Activated naive CD4-positive, alpha-beta T cell treated with anti-CD3 and anti-CD28 coated beads, Interleukin-2, amount 50 U/mL, for 72 hours (primary cell): ENCODE results near the gene ANKRD9. TPM values are rescaled to one million over a fixed set of nuclear protein-coding genes. Genes with fewer than 3 reads are reported as not detected.
A peak's percentile ranks its signal among the peaks of the same experiment; 100 is the strongest.

ENCODE experiments used
- ATAC-seq, 2 donors: fragments of 150-1000 bp; cut with Tn5 transposase; 2 replicates each; pipeline ENCODE4 v1.10.0; 2021; ENCODE audit warnings: mild to moderate bottlenecking in 2 of 2, moderate library complexity in 2 of 2
- DNase-seq, 2 donors: peaks; one replicate each; pipeline ENCODE4 v3.0.0; 2021 to 2022; ENCODE audit warnings: low spot score in 2 of 2
- H3K27ac Mint-ChIP-seq, 2 donors: one replicate each; pipeline ENCODE4 v1.8.0; 2022; ENCODE audit warnings: mild to moderate bottlenecking in 2 of 2, mixed read lengths in 2 of 2
- H3K36me3 Mint-ChIP-seq, 2 donors: one replicate each; pipeline ENCODE4 v1.8.0; 2022; ENCODE audit warnings: mixed read lengths in 2 of 2
- H3K9me3 Mint-ChIP-seq, 2 donors: one replicate each; pipeline ENCODE4 v1.8.0; 2022; ENCODE audit warnings: mixed read lengths in 2 of 2
- total RNA-seq, 2 donors: library from RNA; stranded (reverse); gene quantifications; one replicate each; pipeline ENCODE4 v1.2.3, GENCODE V29; 2022

ANKRD9 gene
- total RNA-seq, 2 donors from 2014 or later: 5.2 to 15.8 TPM

DNA sequence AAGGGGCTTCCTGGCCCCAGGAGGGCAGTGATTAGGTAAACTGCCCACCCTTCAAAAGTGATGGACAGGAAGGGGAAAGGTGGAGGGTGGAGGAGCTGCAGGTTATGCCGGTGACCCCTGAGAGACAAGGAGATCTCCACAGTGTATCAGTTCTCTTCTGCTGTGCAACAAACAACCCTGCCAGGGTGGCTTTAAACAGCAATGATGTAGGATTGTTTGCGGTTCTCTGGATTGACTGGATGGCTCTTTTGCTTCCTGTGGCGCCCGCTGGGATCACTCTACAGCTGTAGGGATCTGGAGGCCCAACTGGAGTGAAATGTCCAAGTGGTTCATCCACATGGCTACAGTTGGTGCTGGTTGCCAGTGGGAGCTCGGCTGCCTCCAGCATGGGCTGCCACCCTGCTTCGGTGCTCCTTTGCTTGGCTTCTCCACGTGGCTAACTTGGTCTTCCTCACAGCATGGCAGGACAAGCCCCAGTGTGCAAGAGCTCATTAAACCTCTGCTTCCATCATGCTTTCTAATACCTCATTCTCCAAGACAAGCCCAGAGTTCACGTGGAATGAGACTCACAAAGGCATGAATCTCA lies 8.6 kb upstream of the ANKRD9 start:
- Mint-ChIP-seq H3K9me3 (no peaks in the 10 kb centered on the region), H3K36me3 (no peaks in the 10 kb centered on the region), H3K27ac (no peak overlapping the region)
- no peak for DNase-seq
- no peak for ATAC-seq

DNA sequence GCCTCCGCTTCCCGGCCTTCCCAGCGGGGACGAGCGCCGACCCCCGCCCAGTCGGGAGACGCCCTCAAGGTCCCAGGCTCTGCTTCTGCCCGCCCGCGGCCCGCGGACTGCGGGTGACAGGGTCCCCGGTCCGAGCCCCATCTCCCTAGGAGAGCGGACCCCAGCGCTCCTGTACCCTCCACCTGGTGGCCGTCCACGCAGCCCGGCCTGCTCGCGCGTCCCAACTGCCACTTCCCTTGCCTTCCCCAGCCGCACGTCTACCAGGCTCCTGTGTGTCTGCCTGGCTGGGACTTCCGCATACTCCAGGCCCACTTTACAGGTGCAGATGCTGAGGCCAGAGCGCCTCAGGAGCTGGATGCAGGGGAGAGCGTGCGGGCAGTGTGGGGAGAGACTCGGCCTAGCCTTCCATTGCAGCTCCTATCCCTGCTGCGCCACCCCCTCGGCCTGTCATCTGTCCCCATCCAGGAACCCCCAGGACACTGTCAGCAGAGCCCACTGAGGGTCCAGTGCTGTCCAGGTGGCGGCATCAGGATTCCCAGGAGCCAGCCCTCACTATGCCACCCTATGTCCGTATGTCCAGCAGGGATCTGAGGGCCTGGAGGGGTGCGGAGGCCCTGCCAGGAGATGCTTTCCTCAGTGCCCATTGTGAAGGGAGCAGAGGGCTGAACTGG lies 8.0 kb upstream of the ANKRD9 start:
- peak in 1 of 2 donors; percentile 7 for ATAC-seq
- no peaks in the 10 kb centered on the region for H3K9me3 Mint-ChIP-seq

DNA sequence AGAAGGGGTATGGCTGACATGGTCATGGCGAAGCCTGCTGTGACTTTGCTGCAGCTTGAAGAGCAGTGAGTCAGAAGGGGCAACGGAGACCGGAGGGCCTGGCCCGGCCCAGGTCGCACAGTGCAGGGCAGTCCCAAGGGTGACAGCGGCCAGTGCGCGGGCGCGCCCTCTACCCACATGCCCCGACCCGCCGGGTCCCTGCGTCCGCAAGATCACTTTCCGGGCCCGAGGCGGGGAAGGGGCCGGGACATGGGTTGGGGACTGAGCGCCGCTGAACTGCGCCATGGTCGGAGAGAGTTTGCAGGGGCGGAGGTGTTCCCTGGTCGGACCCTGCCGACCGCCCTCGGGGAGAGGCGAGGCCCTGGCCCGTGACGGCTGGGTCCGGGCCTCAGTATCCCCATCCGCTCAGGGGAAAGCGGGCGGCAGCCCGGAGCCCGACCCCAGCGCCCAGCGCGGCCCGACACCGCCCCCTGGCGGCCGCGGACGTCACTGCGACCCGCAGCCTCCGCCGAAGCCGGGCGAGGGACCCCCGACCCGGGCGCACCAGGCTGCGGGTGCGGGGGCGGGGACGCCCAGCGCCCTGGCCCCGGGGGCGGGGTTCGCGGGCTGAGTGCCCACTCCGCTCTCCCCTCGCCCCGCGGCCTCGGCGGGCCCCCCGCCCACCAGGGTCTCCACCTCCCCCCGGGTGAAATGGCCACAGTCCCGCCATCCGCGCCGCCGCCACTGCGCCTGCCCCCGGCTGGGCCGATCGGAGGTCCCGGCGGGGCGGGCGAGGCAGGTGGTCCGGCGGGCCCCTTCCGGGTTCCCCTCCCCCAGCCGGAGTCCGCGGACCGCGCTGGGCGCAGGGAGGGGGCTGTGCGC lies 7.2 kb upstream of the ANKRD9 start:
- peak overlapping the region in 1 of 2 donors; percentile 18 for H3K27ac Mint-ChIP-seq

More for the DNA sequence above, 8.0 kb upstream of the ANKRD9 start:
- Mint-ChIP-seq H3K36me3 (no peaks in the 10 kb centered on the region), H3K27ac (no peak overlapping the region)
- DNase-seq: no peak

DNA sequence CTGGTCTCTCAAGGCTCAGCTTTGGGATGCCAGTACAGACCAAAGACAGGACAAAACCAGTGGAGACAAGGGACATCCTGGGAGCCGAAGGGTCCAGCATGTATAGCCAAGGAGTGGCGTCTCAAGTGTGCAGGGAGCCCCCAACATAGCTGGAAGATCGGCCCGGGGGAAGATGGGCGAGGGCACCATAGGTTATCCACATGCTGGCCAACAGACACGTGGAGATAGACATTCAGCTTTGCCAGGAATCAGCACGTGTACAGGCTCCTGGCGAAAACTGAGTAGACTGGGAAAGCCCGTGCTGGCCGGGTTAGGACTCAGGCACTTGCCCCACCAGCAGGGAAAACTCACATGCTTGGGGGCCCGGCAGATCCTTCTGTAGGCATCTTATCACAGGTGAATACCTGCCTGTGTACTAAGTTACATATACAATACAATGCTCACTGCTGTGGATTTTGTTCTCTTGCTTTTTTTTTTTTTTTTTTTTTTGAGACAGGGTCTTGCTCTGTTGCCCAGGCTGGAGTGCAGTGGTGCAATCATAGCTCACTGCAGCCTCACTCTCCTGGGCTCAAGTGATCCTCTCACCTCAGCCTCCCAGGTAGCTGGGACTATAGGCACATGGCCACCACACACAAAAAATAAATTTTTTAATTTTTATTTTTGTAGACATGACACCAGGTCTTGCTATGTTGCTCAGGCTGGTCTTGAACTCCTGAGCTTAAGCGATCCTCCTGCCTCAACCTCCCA lies 5.6 kb upstream of the ANKRD9 start:
- no peaks in the 10 kb centered on the region for H3K36me3 Mint-ChIP-seq
- H3K9me3 Mint-ChIP-seq: no peaks in the 10 kb centered on the region
- no peak overlapping the region for H3K27ac Mint-ChIP-seq
- ATAC-seq: no peak
- DNase-seq: no peak

More for the DNA sequence above, 7.2 kb upstream of the ANKRD9 start:
- ATAC-seq (peak; percentile 80 to 95), DNase-seq (peak; percentile 80 to 85)
- Mint-ChIP-seq H3K9me3 (no peaks in the 10 kb centered on the region), H3K36me3 (no peaks in the 10 kb centered on the region)

DNA sequence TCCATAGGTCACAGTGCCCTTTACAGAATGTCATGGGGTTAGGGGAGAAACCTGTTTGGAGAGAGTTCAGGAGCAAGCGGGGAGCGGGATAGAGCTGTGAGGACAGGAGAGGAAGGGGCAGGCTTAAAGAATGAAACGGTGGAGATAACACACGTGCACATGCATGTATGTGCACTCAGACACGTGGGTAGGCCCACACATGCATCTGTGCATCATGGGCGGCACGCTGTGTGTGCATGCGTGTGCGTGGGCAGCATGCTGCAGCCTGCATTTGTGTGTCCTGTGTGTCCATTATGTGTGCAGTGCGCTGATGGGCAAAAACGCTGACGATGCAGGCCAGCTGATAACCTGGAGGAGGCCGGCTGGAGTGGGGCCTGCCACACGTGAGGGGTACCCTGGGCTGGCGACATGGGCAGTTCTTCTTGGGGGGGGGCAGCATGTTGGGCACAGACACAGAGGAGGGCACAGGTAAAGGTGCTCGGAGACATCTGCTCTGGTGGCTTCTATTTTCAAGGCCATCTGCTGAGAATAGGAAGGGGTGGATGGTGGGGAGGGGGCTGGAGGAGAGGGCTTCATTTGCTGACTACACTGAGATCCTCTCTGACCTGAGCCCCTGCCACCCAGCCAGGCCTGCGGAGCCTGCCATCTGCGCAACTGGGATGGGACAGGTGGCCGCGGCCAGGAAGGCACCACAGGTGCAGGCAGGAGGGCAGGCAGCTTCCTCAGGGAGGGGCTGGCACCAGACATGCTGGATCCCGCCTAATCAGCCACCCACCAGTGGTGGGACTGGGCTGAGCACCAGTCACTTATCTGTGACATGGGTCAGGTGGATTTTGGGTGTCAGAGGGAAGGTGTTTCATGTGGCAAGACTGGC lies 4.6 kb upstream of the ANKRD9 start:
- Mint-ChIP-seq H3K36me3 (no peaks in the 10 kb centered on the region), H3K27ac (no peak overlapping the region), H3K9me3 (no peaks in the 10 kb centered on the region)
- DNase-seq (no peak), ATAC-seq (no peak)

DNA sequence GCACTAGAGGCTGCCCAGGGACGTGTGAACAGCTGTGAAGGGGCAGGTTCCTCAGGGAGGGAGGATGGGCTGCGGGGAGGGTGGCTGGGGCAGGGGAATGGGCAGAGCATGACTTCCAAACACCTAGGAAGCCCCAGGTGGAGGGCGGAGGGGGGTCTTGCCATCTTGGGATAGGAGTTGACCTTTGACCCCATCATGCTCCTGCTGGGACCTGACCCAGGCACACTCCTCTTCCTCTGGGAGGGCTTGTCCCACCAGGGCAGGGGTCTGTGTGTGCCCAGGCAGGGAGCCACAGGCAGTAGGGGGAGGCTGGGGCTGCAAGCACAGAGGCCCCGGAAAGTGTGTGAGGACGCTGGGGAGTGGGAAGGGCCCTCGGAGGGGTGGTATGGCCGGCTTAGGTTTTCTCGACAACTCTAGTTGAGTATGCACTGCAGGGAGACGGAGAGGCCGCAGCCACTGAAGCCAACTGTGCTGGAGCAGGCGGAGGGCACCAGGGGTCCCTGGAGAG lies 3.3 kb upstream of the ANKRD9 start:
- peaks cover 0 to 5% of the 10 kb centered on the region in 2 donors for H3K36me3 Mint-ChIP-seq
- H3K9me3 Mint-ChIP-seq: no peaks in the 10 kb centered on the region
- DNase-seq: no peak
- no peak for ATAC-seq
- H3K27ac Mint-ChIP-seq: no peak overlapping the region

DNA sequence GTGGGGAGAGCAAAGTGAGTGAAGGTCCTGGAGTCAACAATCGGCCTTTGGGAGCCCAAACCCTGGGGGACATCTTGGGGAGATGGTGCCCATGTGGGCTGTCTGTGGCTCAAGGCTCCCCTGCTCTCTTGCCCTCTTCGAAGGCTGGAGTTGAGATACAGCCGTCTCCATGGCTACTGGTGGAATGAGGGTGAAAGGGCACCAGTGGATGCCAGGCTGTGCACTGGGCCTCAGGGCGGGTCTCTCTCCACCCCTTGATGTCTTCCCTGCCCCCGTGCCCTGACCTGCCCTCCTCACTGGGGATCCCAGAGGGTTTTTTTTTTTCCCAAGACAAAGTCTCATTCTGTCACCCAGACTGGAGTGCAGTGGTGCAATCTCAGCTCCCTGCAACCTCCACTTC lies 2.0 kb upstream of the ANKRD9 start:
- Mint-ChIP-seq H3K9me3 (no peaks in the 10 kb centered on the region), H3K36me3 (peaks cover 0 to 6% of the 10 kb centered on the region in 2 donors), H3K27ac (no peak overlapping the region)
- DNase-seq: no peak
- no peak for ATAC-seq

DNA sequence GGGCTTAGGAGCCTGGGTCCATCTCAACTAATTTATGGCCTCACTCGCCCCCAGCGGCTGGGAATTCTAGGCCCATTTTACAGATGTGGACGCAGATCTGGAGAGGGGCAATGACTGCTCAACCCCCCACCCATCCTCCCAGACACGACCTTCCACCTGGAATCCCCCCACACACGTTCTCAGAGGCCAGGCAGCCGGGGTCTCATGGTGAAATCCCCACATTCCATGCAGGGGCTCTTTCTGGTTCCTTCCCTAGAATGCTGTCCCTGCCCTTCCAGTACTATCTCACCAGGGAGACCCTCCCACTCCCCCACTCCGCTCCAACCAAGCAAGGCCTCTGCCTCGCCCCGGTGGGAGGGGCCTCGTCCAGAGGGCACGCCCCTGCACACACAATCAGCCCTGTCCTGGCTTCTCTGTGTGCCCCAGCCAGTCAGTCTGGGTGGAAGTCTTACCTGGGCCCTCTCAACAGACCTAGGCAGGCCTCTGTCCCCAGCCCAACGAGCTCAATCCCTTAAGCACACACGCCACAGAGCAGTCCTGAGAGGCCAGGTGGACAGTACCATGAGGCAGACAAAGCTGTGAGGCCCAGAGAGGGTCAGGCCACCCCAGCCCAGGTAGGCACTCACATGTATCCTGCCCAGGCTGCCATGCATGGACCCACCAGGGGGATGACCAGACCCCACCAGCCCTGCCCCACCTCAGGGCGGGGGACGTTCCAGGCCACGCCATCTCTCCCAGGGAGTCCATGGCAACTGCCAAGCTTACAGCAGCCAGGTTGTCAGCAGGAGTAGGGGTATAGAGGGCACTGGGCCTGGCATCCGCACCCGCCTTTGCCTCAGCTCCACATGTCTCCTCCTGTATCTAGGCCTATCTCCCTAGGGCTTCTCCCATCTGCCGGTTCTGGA lies 1.3 kb upstream of the ANKRD9 start:
- ATAC-seq (peak in 1 of 2 donors; percentile 18), DNase-seq (peak in 1 of 2 donors; percentile 56)
- peaks cover 0 to 6% of the 10 kb centered on the region in 2 donors for H3K36me3 Mint-ChIP-seq
- H3K27ac Mint-ChIP-seq: peak overlapping the region; percentile 55 to 59
- no peaks in the 10 kb centered on the region for H3K9me3 Mint-ChIP-seq

DNA sequence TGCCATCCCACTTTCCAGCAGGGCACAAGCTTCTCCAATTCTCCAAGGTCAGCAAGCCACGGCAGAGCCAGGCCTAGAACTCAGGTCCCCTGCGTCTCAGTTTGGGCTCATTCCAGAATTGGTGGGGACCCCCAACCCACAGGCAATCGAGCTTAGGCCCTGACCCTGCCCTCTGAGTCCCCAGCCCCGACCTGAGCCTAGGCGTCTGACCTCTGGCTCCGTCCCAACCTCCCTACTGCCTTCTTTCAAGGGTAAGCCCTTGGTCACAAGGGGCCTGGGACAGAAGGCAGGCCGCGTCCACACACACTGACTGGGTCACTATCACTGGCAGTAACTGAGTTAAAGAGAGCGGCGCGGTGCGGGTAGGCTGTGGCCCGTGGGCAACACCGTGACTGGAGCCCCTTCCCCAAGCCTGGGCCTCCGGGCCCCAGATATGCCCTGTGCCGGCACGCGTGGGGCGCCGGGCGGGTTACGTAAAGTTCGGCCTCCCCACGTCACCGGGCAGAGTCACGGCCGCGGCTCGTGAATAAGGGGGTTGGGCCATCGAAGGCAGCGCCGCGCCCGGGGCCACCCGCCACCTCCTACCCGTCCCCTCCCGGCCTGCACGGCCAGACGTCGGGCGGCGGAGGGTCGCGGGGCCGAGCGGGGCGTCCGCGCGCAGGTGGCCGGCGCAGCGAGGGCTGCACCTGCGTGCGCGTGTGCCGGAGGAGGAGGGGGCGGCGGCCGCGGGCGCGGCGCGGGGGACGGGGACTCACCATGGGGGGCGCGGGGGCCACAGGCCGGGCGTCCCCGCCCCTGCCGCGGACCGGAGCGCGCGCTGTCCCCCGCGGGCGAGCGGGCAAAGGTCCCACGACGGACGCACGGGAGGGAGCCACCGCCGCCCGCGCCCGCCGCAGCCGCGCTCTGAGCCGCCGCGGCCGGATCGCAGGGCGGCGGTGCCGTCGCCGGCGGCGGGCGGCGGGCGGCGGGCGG lies 516 bp downstream of the ANKRD9 start:
- peak; percentile 0 to 18 for ATAC-seq
- Mint-ChIP-seq H3K27ac (no peak overlapping the region), H3K36me3 (peaks cover 0 to 6% of the 10 kb centered on the region in 2 donors), H3K9me3 (no peaks in the 10 kb centered on the region)
- peak in 1 of 2 donors; percentile 32 for DNase-seq

DNA sequence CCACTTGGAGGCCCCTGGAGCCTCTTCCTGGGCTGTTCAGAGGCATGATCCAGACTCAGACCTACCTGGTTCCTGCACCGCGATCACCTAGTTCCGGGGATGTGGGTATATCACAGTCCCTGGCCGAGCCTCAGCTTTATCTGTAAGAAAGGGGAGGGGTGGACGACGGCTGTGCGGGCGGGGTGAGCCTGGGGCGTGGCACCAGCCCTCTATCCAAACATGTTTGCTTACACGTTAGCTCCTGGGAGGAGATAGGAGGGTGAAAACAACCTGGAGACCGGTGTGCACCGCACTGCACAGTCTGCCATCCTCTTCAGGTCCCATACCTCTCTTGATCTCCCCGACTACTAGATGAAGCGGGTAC lies 1.2 kb downstream of the ANKRD9 start:
- H3K27ac Mint-ChIP-seq: no peak overlapping the region
- H3K36me3 Mint-ChIP-seq: peaks cover 0 to 6% of the 10 kb centered on the region in 2 donors
- DNase-seq (no peak), ATAC-seq (no peak)
- H3K9me3 Mint-ChIP-seq: no peaks in the 10 kb centered on the region

DNA sequence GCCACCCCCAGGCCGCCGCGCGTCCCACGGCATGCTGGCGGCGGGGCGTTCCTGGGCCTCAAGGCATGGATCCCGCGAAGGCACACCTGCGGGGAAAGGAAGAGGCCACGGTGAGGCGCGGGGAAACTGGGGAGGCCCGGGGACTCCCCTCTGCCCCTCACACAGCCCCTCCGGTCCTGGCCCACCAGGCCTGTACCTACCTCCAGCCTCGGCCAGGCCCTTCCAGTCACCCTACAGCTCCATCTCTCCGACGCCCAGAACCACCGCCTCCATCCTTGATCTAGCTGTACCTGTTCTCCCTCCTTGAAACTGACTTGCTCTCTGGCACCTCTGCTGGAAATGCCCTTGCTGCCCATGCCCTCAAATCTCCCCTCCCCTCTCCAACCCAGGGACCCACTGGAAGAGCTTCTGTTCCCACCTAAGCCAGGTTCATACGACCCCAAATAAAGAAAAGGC lies 1.7 kb downstream of the ANKRD9 start:
- Mint-ChIP-seq H3K36me3 (peaks cover 0 to 6% of the 10 kb centered on the region in 2 donors), H3K27ac (no peak overlapping the region), H3K9me3 (no peaks in the 10 kb centered on the region)
- no peak for ATAC-seq
- no peak for DNase-seq

DNA sequence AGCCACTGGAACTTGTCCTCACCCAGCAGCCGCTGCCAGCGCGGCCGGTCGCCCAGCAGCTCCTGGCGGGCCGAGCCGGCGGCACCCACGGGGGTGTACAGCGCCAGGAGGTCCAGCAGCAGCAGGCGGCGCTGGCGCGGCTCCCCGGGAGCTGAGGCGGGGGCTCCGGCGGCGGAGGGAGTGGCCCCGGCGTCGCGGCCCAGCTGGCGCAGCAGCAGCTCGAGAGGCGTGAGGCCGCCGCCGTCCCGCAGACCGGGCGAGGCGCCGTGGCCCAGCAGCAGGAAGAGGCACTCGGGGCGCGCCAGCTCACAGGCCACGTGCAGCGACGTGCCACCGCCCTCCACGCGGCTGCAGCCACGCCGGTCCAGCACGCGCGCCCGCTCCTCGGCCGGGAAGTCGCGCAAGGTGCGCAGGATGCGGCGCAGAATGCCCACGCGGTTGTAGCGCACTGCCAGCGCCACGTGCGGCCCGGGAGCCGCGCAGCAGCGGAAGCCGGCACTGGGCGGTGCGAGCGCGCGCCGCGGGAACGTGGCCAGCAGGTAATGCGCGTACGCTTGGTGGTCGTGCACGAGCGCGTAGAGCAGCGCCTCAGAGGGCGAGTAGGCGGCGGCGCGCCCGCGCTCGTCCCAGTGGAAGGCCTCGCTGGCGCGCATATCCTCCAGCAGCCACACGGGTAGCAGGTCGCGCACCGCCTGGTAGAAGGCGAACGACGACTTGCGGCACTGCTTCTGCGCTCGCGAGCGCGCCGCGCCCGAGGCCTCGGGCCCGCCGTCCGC lies 2.3 kb downstream of the ANKRD9 start:
- no peak overlapping the region for H3K27ac Mint-ChIP-seq
- ATAC-seq (no peak), DNase-seq (no peak)
- peaks cover 0 to 6% of the 10 kb centered on the region in 2 donors for H3K36me3 Mint-ChIP-seq
- no peaks in the 10 kb centered on the region for H3K9me3 Mint-ChIP-seq

DNA sequence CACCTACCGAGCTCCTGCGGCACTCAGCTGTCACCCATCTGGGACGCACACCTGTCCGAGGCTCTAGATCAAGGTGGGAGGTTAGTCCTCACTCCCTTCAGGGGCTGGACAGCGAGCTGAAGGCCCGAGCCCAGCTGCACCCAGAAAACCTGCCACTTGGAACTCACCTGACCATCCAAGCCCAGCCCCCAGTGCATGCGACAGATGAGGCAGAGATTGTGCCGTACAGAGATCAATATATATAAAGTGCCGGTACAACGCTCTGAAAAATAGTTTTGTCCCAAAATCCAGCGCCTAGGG lies 3.0 kb downstream of the ANKRD9 start:
- H3K9me3 Mint-ChIP-seq: no peaks in the 10 kb centered on the region
- ATAC-seq (no peak), DNase-seq (no peak)
- H3K27ac Mint-ChIP-seq: no peak overlapping the region
- peaks cover 0 to 6% of the 10 kb centered on the region in 2 donors for H3K36me3 Mint-ChIP-seq
